A549 (cell line): ENCODE measurements around the gene CORO2B. TPM values are rescaled to one million over a fixed set of nuclear protein-coding genes. Genes with fewer than 3 reads are reported as not detected.

Experiments used
- ATAC-seq, 2 experiments: fragments of 200-7000 bp in 1 of 2; fragments of >200 bp in 1 of 2; cut with Nextera tagmentation in 1 of 2; cut with Tn5 transposase in 1 of 2; 3 replicates each; pipeline versions ENCODE4 v1.8.0 to v1.9.1; 2018 to 2020; ENCODE audit warnings: mild to moderate bottlenecking in 1 of 2, moderate library complexity in 1 of 2
- CTCF ChIA-PET: fragments of 300-600 bp; sonication (Branson Sonifier 250); formaldehyde crosslinking; extraction: SDS; loops from one replicate; lab custom pipeline; 2021; ENCODE audit warnings: antibody characterized with exemption, inconsistent platforms; lab: Yijun Ruan, JAX
- POLR2A ChIA-PET: fragments of 350-600 bp; formaldehyde crosslinking; extraction: SDS; loops from one replicate; lab custom pipeline; 2021; ENCODE audit warnings: antibody characterized with exemption, inconsistent platforms; lab: Yijun Ruan, JAX
- DNase-seq, 2 experiments: peaks; one replicate each; pipeline versions ENCODE4 v3.0.0 to v3.0.0-alpha.2; 2011 to 2016; ENCODE audit warnings: low read depth in 1 of 2, low spot score in 1 of 2
- FAIRE-seq: peaks from 2 replicates; lab custom pipeline; 2011; peaks lifted over from hg19 to GRCh38; lab: Jason Lieb, UNC
- H3K27ac ChIP-seq, 2 experiments: fragments of >200 bp; sonication (Bioruptor Twin); formaldehyde crosslinking; 3 replicates each; pipeline ENCODE4 v1.5.1; 2016 to 2017
- H3K4me1 ChIP-seq: fragments of >200 bp; sonication (Bioruptor Twin); formaldehyde crosslinking; 3 replicates; pipeline ENCODE4 v1.6.1; 2016
- H3K4me2 ChIP-seq: fragments of >200 bp; sonication (Bioruptor Twin); formaldehyde crosslinking; 3 replicates; pipeline ENCODE4 v1.6.1; 2016
- H3K4me3 ChIP-seq: fragments of >200 bp; sonication (Bioruptor Twin); formaldehyde crosslinking; 3 replicates; pipeline ENCODE4 v1.5.1; 2016
- H3K9me3 ChIP-seq: fragments of >200 bp; sonication (Bioruptor Twin); formaldehyde crosslinking; 3 replicates; pipeline ENCODE4 v1.6.1; 2016
- ATOH8 ChIP-seq: fragments of 250-450 bp; sonication (Bioruptor Pico); IDR thresholded peaks from 2 replicates; pipeline ENCODE4 v1.5.0; 2020; ENCODE audit warnings: low read depth, mild to moderate bottlenecking, moderate library complexity
- CBX8 ChIP-seq: fragments of 200-600 bp; sonication (generic); IDR thresholded peaks from 2 replicates; pipeline ENCODE4 v1.6.1; 2016
- CHD2 ChIP-seq: fragments of 150-350 bp; IDR thresholded peaks from 2 replicates; pipeline ENCODE4 v1.6.1; 2014; ENCODE audit warnings: low read length; ENCODE audit not compliant: partially characterized antibody
- CTCF ChIP-seq: fragments of >200 bp; sonication (Bioruptor Twin); formaldehyde crosslinking; IDR thresholded peaks from 3 replicates; pipeline ENCODE4 v1.5.1; 2016
- EP300 ChIP-seq, 2 experiments: fragments of >200 bp; sonication (Bioruptor Twin); formaldehyde crosslinking; IDR thresholded peaks; 2 replicates in 1 of 2; 3 replicates in 1 of 2; pipeline ENCODE4 v1.6.1; 2016 to 2017
- HOXA7 ChIP-seq: fragments of 250-450 bp; sonication (Bioruptor Pico); IDR thresholded peaks from 2 replicates; pipeline ENCODE4 v1.5.0; 2020; ENCODE audit warnings: mild to moderate bottlenecking, moderate library complexity
- HOXB5 ChIP-seq: fragments of 250-450 bp; sonication (Bioruptor Pico); IDR thresholded peaks from 2 replicates; pipeline ENCODE4 v1.5.0; 2020; ENCODE audit warnings: mild to moderate bottlenecking, moderate library complexity
- MAX ChIP-seq: IDR thresholded peaks from 2 replicates; pipeline ENCODE4 v1.6.1; 2012
- NFE2L2 ChIP-seq: fragments of 150-350 bp; conservative IDR thresholded peaks from 2 replicates; pipeline ENCODE4 v1.6.1; 2014; ENCODE audit warnings: low read length
- NR3C1 ChIP-seq: fragments of >200 bp; sonication (Bioruptor Twin); formaldehyde crosslinking; IDR thresholded peaks from 3 replicates; pipeline ENCODE4 v1.6.1; 2017
- POLR2AphosphoS2 ChIP-seq: conservative IDR thresholded peaks from 2 replicates; pipeline ENCODE4 v1.6.1; 2012; ENCODE audit warnings: low read length, improper control_type of control experiment, inconsistent platforms
- RAD21 ChIP-seq, 2 experiments: fragments of >200 bp in 1 of 2; sonication (Bioruptor Twin) in 1 of 2; formaldehyde crosslinking in 1 of 2; IDR thresholded peaks in 1 of 2; conservative IDR thresholded peaks in 1 of 2; 2 replicates in 1 of 2; 3 replicates in 1 of 2; pipeline ENCODE4 v1.6.1; 2012 to 2018; ENCODE audit warnings: inconsistent platforms in 1 of 2
- RARB ChIP-seq: fragments of 250-450 bp; sonication (Bioruptor Pico); IDR thresholded peaks from 2 replicates; pipeline ENCODE4 v1.8.0; 2021; ENCODE audit warnings: mild to moderate bottlenecking, moderate library complexity
- RCOR1 ChIP-seq: fragments of 150-350 bp; IDR thresholded peaks from 2 replicates; pipeline ENCODE4 v1.6.1; 2014; ENCODE audit warnings: antibody characterized with exemption, low read length, low read depth
- RFX5 ChIP-seq: fragments of 450-650 bp; IDR thresholded peaks from 2 replicates; pipeline ENCODE4 v1.7.1; 2014; ENCODE audit warnings: antibody characterized with exemption, mild to moderate bottlenecking, moderate library complexity
- RNF2 ChIP-seq: fragments of 200-600 bp; sonication (generic); IDR thresholded peaks from 2 replicates; pipeline ENCODE4 v1.6.1; 2016; ENCODE audit warnings: low read depth, mild to moderate bottlenecking, antibody characterized with exemption, moderate library complexity, borderline replicate concordance
- SMC3 ChIP-seq: fragments of >200 bp; sonication (Bioruptor Twin); formaldehyde crosslinking; IDR thresholded peaks from 3 replicates; pipeline ENCODE4 v1.6.1; 2018; ENCODE audit warnings: inconsistent platforms
- USF2 ChIP-seq: fragments of 450-650 bp; IDR thresholded peaks from 2 replicates; pipeline ENCODE4 v1.6.1; 2014; ENCODE audit warnings: antibody characterized with exemption
- ZC3H11A ChIP-seq: fragments of 450-650 bp; IDR thresholded peaks from 2 replicates; pipeline ENCODE4 v1.6.1; 2014; ENCODE audit warnings: antibody characterized with exemption, mild to moderate bottlenecking
- WGBS: methylation state at CpG from one replicate; pipeline ENCODE4 v1.1.6; 2017; ENCODE audit errors: missing lambda C conversion rate; 5-methylcytosine and 5-hydroxymethylcytosine counted together
- polyA plus RNA-seq, 4 experiments: library from polyadenylated mRNA; depleted of rRNA in 3 of 4; stranded (reverse); fragments of >200 nt; fragmentation: RNase III in 1 of 4; extraction: RNeasy Plus Mini Kit Qiagen cat#74134 plus additional on column Dnase treatment in 1 of 4; gene quantifications; 2 replicates in 3 of 4; 3 replicates in 1 of 4; pipeline ENCODE4 v1.2.3, GENCODE V29; 2011 to 2017

Gene CORO2B
- polyA plus RNA-seq, 2 of the 4 experiments (the other 2 are of a cell fraction) = 2.0 to 2.3 TPM

- Histone ChIP-seq H3K4me1 (peaks cover 7% of the 10 kb centered on the region), H3K4me3 (no peak overlapping the region), H3K27ac (peak overlapping the region in 1 of 2 experiments; percentile 4; a peak in 1 of 6 replicates), H3K9me3 (no peaks in the 10 kb centered on the region), H3K4me2 (no peak overlapping the region)
- CTCF ChIA-PET = interaction anchor here (0.8 to 26.0 kb wide), 13 partner anchors 7 to 367 kb away, joined by 3 to 452 read pairs (median 10); no protein-coding TSS in a partner anchor
- FAIRE-seq (no peak), DNase-seq (no peak), ATAC-seq (no peak)
- POLR2A ChIA-PET = no interaction called here
- no peak for TF ChIP-seq HOXA7 (CRISPR knock-in tag)
- no peak for TF ChIP-seq NR3C1
- TF ChIP-seq NFE2L2 = no peak
- TF ChIP-seq POLR2AphosphoS2 = no peak
- TF ChIP-seq EP300 (IDR thresholded peaks at IDR 0.05) = no peak
- no peak for TF ChIP-seq RCOR1
- WGBS = 79% methylated on average over 9 of the region's 9 CpGs
Measured at GRCh38 chr15:68557469-68558317, 21.1 kb upstream of the CORO2B start.

- CTCF ChIA-PET = interaction anchor here (0.6 to 26.0 kb wide), 65 partner anchors 6 to 473 kb away, joined by 3 to 452 read pairs (median 5); partner anchors contain the start of gene CORO2B
- H3K9me3 ChIP-seq = no peaks in the 10 kb centered on the region
- no peak for FAIRE-seq
- ATAC-seq = no peak
- peak overlapping the region in 1 of 2 experiments; percentile 73; a peak in 3 of 6 replicates for H3K27ac ChIP-seq
- 84% methylated on average over 30 of the region's 30 CpGs for WGBS
- no peak overlapping the region for H3K4me3 ChIP-seq
- POLR2A ChIA-PET = no interaction called here
- no peaks in the 10 kb centered on the region; the same call in 2 of the 3 replicates for H3K4me1 ChIP-seq
- DNase-seq = no peak
- TF ChIP-seq SMC3 (no peak), USF2 (no peak), ZC3H11A (no peak), MAX (no peak)
- H3K4me2 ChIP-seq = no peak overlapping the region; the same call in 2 of the 3 replicates
Measured at GRCh38 chr15:68558318-68559305, 20.2 kb upstream of the CORO2B start.

GRCh38 chr15:68559345-68560310, 19.2 kb upstream of the CORO2B start:
- FAIRE-seq = peak; percentile 28
- peak; percentile 90 to 96 for ATAC-seq
- POLR2A ChIA-PET = interaction anchor here (1.4 kb wide), 1 partner anchor 114 kb away, joined by 7 read pairs; no protein-coding TSS in a partner anchor
- DNase-seq = peak; percentile 84 to 91
- Histone ChIP-seq H3K4me2 (peak overlapping the region; percentile 90), H3K4me1 (no peaks in the 10 kb centered on the region), H3K27ac (peak overlapping the region; percentile 41 to 73; a peak in 5 of 6 replicates), H3K9me3 (no peaks in the 10 kb centered on the region), H3K4me3 (peak overlapping the region; percentile 43)
- CTCF ChIA-PET = interaction anchor here (0.6 to 25.6 kb wide), 67 partner anchors 10 to 1299 kb away, joined by 3 to 413 read pairs (median 5); partner anchors contain the start of genes CORO2B and FEM1B
- WGBS = 22% methylated on average over 52 of the region's 54 CpGs
- TF ChIP-seq CHD2 (no peak), HOXA7 (CRISPR knock-in tag) (no peak), RCOR1 (no peak), USF2 (0 out of 2 replicates have a peak, but pooled peaks have one; percentile 9), HOXB5 (CRISPR knock-in tag) (no peak), RNF2 (no peak), NFE2L2 (no peak), CTCF (peak; percentile 97), CBX8 (no peak), MAX (peak; percentile 95), ATOH8 (no peak), RAD21 (conservative IDR thresholded peaks at IDR 0.05 in 1 of 2, IDR thresholded peaks at IDR 0.05 in 1 of 2) (peak; percentile 85 to 91), RFX5 (no peak), SMC3 (peak; percentile 99), RARB (no peak)
